Fibroblast of the aortic adventitia (primary cell): ENCODE data around the gene UTS2R. TPM values are rescaled to one million over a fixed set of nuclear protein-coding genes. Genes with fewer than 3 reads are reported as not detected.
A peak's percentile ranks its signal among the peaks of the same experiment; 100 is the strongest.

Experiments
- DNase-seq: peaks from one replicate; pipeline ENCODE4 v3.0.0-alpha.2; 2010; ENCODE audit warnings: low read depth
- H3K4me3 ChIP-seq: 2 replicates; pipeline ENCODE4 v1.5.1; 2011; ENCODE audit warnings: low read depth, mild to moderate bottlenecking, control low read depth, low read length, moderate library complexity
- CTCF ChIP-seq: IDR thresholded peaks from 2 replicates; pipeline ENCODE4 v1.5.1; 2011; ENCODE audit warnings: mild to moderate bottlenecking, low read length, control low read depth, inconsistent platforms; ENCODE audit not compliant: insufficient read depth
- total RNA-seq: library from RNA; depleted of rRNA; stranded (reverse); fragments of >200 nt; gene quantifications from 2 replicates; pipeline ENCODE4 v1.2.3, GENCODE V29; 2012; ENCODE audit warnings: low replicate concordance

UTS2R gene
- total RNA-seq, 1 donor, result not detected

GRCh38 chr17:82392941-82393340, 21.4 kb downstream of the UTS2R start:
- no peak for TF ChIP-seq CTCF

GRCh38 chr17:82394278-82394677, 22.7 kb downstream of the UTS2R start:
- H3K4me3 ChIP-seq, result no peak overlapping the region
- DNase-seq, result no peak
- TF ChIP-seq CTCF, result no peak

More at GRCh38 chr17:82392941-82393340, 21.4 kb downstream of the UTS2R start:
- DNase-seq, result no peak
- H3K4me3 ChIP-seq, result no peak overlapping the region

- peak; percentile 94 for DNase-seq
- no peak overlapping the region for H3K4me3 ChIP-seq
- no peak for TF ChIP-seq CTCF
These were observed 25.3 kb downstream of the UTS2R start for GRCh38 chr17:82396601-82397435.

GRCh38 chr17:82397449-82398335, 26.1 kb downstream of the UTS2R start:
- TF ChIP-seq CTCF, result no peak
- DNase-seq, result no peak
- H3K4me3 ChIP-seq, result no peak overlapping the region

GRCh38 chr17:82399041-82399441, 27.5 kb downstream of the UTS2R start:
- DNase-seq, result peak; percentile 89
- H3K4me3 ChIP-seq, result no peak overlapping the region
- TF ChIP-seq CTCF, result no peak

GRCh38 chr17:82399601-82400101, 28.1 kb downstream of the UTS2R start:
- TF ChIP-seq CTCF, result no peak
- H3K4me3 ChIP-seq, result no peak overlapping the region
- DNase-seq, result no peak
